ENCODE measurements around the gene SLC6A3.

Gene SLC6A3

GRCh38 chr5:1445313-1445688 lies at the start of gene SLC6A3:
SLC6A3 (minus strand) TSS chr5:1445440; CDS start chr5:1443197, 2,243 bp downstream.
- peak in 1 of 3 donors; percentile 8 for DNase-seq (ENCODE audit: low read depth in 3 of 3)

- DNase-seq (ENCODE audit: low read depth in 3 of 3): no peak
Observed at GRCh38 chr5:1493941-1494340, 48.7 kb upstream of the SLC6A3 start.

- no peak for DNase-seq (ENCODE audit: low read depth in 3 of 3)
Observed at GRCh38 chr5:1493413-1493812, 48.2 kb upstream of the SLC6A3 start.

GRCh38 chr5:1492757-1493156 lies 47.5 kb upstream of the SLC6A3 start:
- DNase-seq (ENCODE audit: low read depth in 3 of 3): no peak

GRCh38 chr5:1490376-1490775 lies 45.1 kb upstream of the SLC6A3 start:
- no peak for DNase-seq (ENCODE audit: low read depth in 3 of 3)

- no peak for DNase-seq (ENCODE audit: low read depth in 3 of 3)
Observed at GRCh38 chr5:1489754-1490153, 44.5 kb upstream of the SLC6A3 start.

GRCh38 chr5:1488882-1489680 lies 43.8 kb upstream of the SLC6A3 start:
- DNase-seq (ENCODE audit: low read depth in 3 of 3): peak; percentile 20 to 53 (median 41)

- no peak for DNase-seq (ENCODE audit: low read depth in 3 of 3)
Observed at GRCh38 chr5:1487079-1487764, 42.0 kb upstream of the SLC6A3 start.

GRCh38 chr5:1486271-1486670 lies 41.0 kb upstream of the SLC6A3 start:
- no peak for DNase-seq (ENCODE audit: low read depth in 3 of 3)

GRCh38 chr5:1485579-1486118 lies 40.4 kb upstream of the SLC6A3 start:
- DNase-seq (ENCODE audit: low read depth in 3 of 3): no peak

- DNase-seq (ENCODE audit: low read depth in 3 of 3): no peak
Observed at GRCh38 chr5:1484730-1485578, 39.7 kb upstream of the SLC6A3 start.

- no peak for DNase-seq (ENCODE audit: low read depth in 3 of 3)
Observed at GRCh38 chr5:1483856-1484729, 38.9 kb upstream of the SLC6A3 start.

GRCh38 chr5:1483064-1483463 lies 37.8 kb upstream of the SLC6A3 start:
- no peak for DNase-seq (ENCODE audit: low read depth in 3 of 3)

- no peak for DNase-seq (ENCODE audit: low read depth in 3 of 3)
Observed at GRCh38 chr5:1481959-1482331, 36.7 kb upstream of the SLC6A3 start.

GRCh38 chr5:1481266-1481958 lies 36.2 kb upstream of the SLC6A3 start:
- DNase-seq (ENCODE audit: low read depth in 3 of 3): no peak

GRCh38 chr5:1480806-1481205 lies 35.6 kb upstream of the SLC6A3 start:
- no peak for DNase-seq (ENCODE audit: low read depth in 3 of 3)

- no peak for DNase-seq (ENCODE audit: low read depth in 3 of 3)
Observed at GRCh38 chr5:1480217-1480616, 35.0 kb upstream of the SLC6A3 start.

- peak in 1 of 3 donors; percentile 21 for DNase-seq (ENCODE audit: low read depth in 3 of 3)
Observed at GRCh38 chr5:1479581-1480188, 34.4 kb upstream of the SLC6A3 start.

- no peak for DNase-seq (ENCODE audit: low read depth in 3 of 3)
Observed at GRCh38 chr5:1479066-1479465, 33.8 kb upstream of the SLC6A3 start.
